GM12865 (cell line): ENCODE results near the gene ZDHHC24.
A peak's percentile ranks its signal among the peaks of the same experiment; 100 is the strongest.

Experiments
- DNase-seq: peaks from one replicate; pipeline ENCODE4 v3.0.0; 2010; ENCODE audit warnings: low read depth
- H3K4me3 ChIP-seq: 2 replicates; pipeline ENCODE4 v1.5.1; 2011; ENCODE audit warnings: mild to moderate bottlenecking, low read depth, low read length, control low read depth
- CTCF ChIP-seq: IDR thresholded peaks from 2 replicates; pipeline ENCODE4 v1.5.1; 2011; ENCODE audit warnings: low read length, control low read depth, low read depth, inconsistent platforms; ENCODE audit not compliant: insufficient read depth; ENCODE audit errors: missing control alignments

ZDHHC24 gene

GRCh38 chr11:66478729-66479393 lies 67.0 kb downstream of the ZDHHC24 start:
- DNase-seq, result peak; percentile 63
- peak overlapping the region; percentile 76 for H3K4me3 ChIP-seq
- TF ChIP-seq CTCF, result peak; percentile 88

GRCh38 chr11:66477263-66478201 lies 68.3 kb downstream of the ZDHHC24 start:
- H3K4me3 ChIP-seq, result no peak overlapping the region
- TF ChIP-seq CTCF, result no peak
- DNase-seq, result no peak

GRCh38 chr11:66476841-66477251 lies 69.0 kb downstream of the ZDHHC24 start:
- TF ChIP-seq CTCF, result no peak
- DNase-seq, result no peak
- no peak overlapping the region for H3K4me3 ChIP-seq

- H3K4me3 ChIP-seq, result no peak overlapping the region
- DNase-seq, result no peak
- no peak for TF ChIP-seq CTCF
These were observed 69.5 kb downstream of the ZDHHC24 start for GRCh38 chr11:66476173-66476840.

- no peak for DNase-seq
- no peak overlapping the region for H3K4me3 ChIP-seq
- TF ChIP-seq CTCF, result no peak
These were observed 70.3 kb downstream of the ZDHHC24 start for GRCh38 chr11:66475349-66476172.
